Activated naive CD8-positive, alpha-beta T cell treated with anti-CD3 and anti-CD28 coated beads for 36 hours (primary cell): ENCODE results near the gene IL18. TPM values are rescaled to one million over a fixed set of nuclear protein-coding genes. Genes with fewer than 3 reads are reported as not detected.
A peak's percentile ranks its signal among the peaks of the same experiment; 100 is the strongest.
"Not testable (repeated sequence)": the region's sequence is repeated elsewhere in the genome, so short reads cannot be mapped to it uniquely, and the experiment has no call there.

Experiments
- DNase-seq: peaks from one replicate; pipeline ENCODE4 v3.0.0; 2021
- H3K27ac Mint-ChIP-seq: one replicate; pipeline ENCODE4 v1.8.0; 2022; ENCODE audit warnings: mild to moderate bottlenecking, moderate library complexity, mixed read lengths
- H3K27me3 Mint-ChIP-seq: one replicate; pipeline ENCODE4 v1.8.0; 2022; ENCODE audit warnings: mild to moderate bottlenecking, mixed read lengths
- H3K36me3 Mint-ChIP-seq: one replicate; pipeline ENCODE4 v1.8.0; 2021; ENCODE audit warnings: mild to moderate bottlenecking, mixed read lengths
- H3K4me1 Mint-ChIP-seq: one replicate; pipeline ENCODE4 v1.8.0; 2021; ENCODE audit warnings: mixed read lengths
- H3K4me3 Mint-ChIP-seq: one replicate; pipeline ENCODE4 v1.8.0; 2022; ENCODE audit warnings: mild to moderate bottlenecking, moderate library complexity, mixed read lengths
- H3K9me3 Mint-ChIP-seq: one replicate; pipeline ENCODE4 v1.8.0; 2022; ENCODE audit warnings: mixed read lengths
- total RNA-seq, 2 experiments: library from RNA; stranded (reverse); gene quantifications; one replicate each; pipeline ENCODE4 v1.2.3, GENCODE V29; 2021

IL18 gene
- total RNA-seq, result under 1 TPM in 1 of 2 experiments, not detected in 1; 0.14 TPM

GRCh38 chr11:112163875-112164685 is at the start of gene IL18:
TSS of gene IL18 (minus strand) at chr11:112164094. CDS start at chr11:112155053, 9,041 bp downstream.
- peak within 1 kb of the TSS; percentile 27 for H3K4me3 Mint-ChIP-seq
- peaks cover 2% of the 10 kb centered on the region for H3K36me3 Mint-ChIP-seq
- no peaks in the 10 kb centered on the region for H3K9me3 Mint-ChIP-seq
- H3K27me3 Mint-ChIP-seq, result peaks cover 47% of the 10 kb centered on the region
- peaks cover 7% of the 10 kb centered on the region for H3K4me1 Mint-ChIP-seq
- H3K27ac Mint-ChIP-seq, result no peak within 1 kb of the TSS
- no peak for DNase-seq

DNA sequence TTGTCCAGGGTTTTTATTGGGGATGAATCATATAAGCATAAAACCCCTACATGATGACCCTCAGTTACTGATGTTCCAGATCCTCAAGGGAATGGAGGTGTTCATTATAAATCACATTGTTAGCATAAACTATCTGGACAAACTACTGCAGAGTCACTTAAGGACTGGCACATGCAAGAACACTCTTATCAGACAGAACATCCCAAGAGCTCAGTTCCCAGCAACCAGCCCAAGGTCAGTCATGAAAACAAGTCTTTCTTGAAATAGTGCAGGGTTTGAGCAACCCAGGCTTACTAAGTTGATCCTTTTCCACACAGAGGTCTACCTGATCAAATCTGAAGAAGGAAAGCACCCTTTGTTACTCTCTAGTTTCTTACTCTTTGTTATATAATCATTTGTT is 48.8 kb upstream of the IL18 start:
- H3K9me3 Mint-ChIP-seq, result no peaks in the 10 kb centered on the region
- DNase-seq, result no peak
- no peak overlapping the region for H3K27ac Mint-ChIP-seq
- no peak overlapping the region for H3K4me3 Mint-ChIP-seq
- H3K36me3 Mint-ChIP-seq, result no peaks in the 10 kb centered on the region
- H3K4me1 Mint-ChIP-seq, result peaks cover 8% of the 10 kb centered on the region
- no peaks in the 10 kb centered on the region for H3K27me3 Mint-ChIP-seq

DNA sequence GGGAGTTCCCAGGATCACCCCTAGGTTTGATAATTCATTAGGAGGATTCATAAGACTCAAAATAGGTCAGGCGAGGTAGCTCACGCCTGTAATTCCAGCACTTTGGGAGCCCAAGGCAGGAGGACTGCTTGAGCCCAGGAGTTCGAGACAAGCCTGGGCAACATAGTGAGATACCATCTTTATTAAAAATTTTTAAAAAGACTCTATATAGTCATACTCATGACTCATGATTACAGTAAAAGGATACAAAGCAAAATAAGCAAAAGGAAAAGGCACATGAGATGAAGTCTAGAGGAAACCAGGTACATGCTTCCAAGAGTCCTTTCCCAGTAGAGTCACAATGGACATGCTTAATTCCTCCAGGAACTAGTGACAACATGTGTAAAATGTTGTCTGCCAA is 48.4 kb upstream of the IL18 start:
- peaks cover 8% of the 10 kb centered on the region for H3K4me1 Mint-ChIP-seq
- H3K27ac Mint-ChIP-seq, result no peak overlapping the region
- no peak for DNase-seq
- no peak overlapping the region for H3K4me3 Mint-ChIP-seq
- H3K36me3 Mint-ChIP-seq, result no peaks in the 10 kb centered on the region
- H3K9me3 Mint-ChIP-seq, result no peaks in the 10 kb centered on the region
- no peaks in the 10 kb centered on the region for H3K27me3 Mint-ChIP-seq

- no peak overlapping the region for H3K4me3 Mint-ChIP-seq
- H3K9me3 Mint-ChIP-seq, result no peaks in the 10 kb centered on the region
- no peaks in the 10 kb centered on the region for H3K27me3 Mint-ChIP-seq
Measured at GRCh38 chr11:112211536-112211935, 47.6 kb upstream of the IL18 start.

GRCh38 chr11:112210890-112211289 is 47.0 kb upstream of the IL18 start:
- no peak for DNase-seq
- H3K27me3 Mint-ChIP-seq, result no peaks in the 10 kb centered on the region
- H3K4me3 Mint-ChIP-seq, result no peak overlapping the region
- H3K27ac Mint-ChIP-seq, result no peak overlapping the region
- no peaks in the 10 kb centered on the region for H3K9me3 Mint-ChIP-seq
- no peaks in the 10 kb centered on the region for H3K36me3 Mint-ChIP-seq
- peaks cover 10% of the 10 kb centered on the region for H3K4me1 Mint-ChIP-seq

More at GRCh38 chr11:112211536-112211935, 47.6 kb upstream of the IL18 start:
- Mint-ChIP-seq H3K27ac (no peak overlapping the region), H3K36me3 (no peaks in the 10 kb centered on the region), H3K4me1 (peaks cover 10% of the 10 kb centered on the region)
- DNase-seq, result no peak

GRCh38 chr11:112206071-112206470 is 42.2 kb upstream of the IL18 start:
- Mint-ChIP-seq H3K9me3 (no peaks in the 10 kb centered on the region), H3K4me1 (peaks cover 4% of the 10 kb centered on the region), H3K27ac (no peak overlapping the region), H3K4me3 (no peak overlapping the region), H3K36me3 (no peaks in the 10 kb centered on the region), H3K27me3 (no peaks in the 10 kb centered on the region)
- DNase-seq, result no peak

GRCh38 chr11:112200252-112200651 is 36.4 kb upstream of the IL18 start:
- no peaks in the 10 kb centered on the region for H3K4me1 Mint-ChIP-seq
- H3K27ac Mint-ChIP-seq, result no peak overlapping the region
- no peak overlapping the region for H3K4me3 Mint-ChIP-seq

GRCh38 chr11:112199101-112199500 is 35.2 kb upstream of the IL18 start:
- not testable (repeated sequence) for H3K36me3 Mint-ChIP-seq, H3K27me3 Mint-ChIP-seq, H3K4me3 Mint-ChIP-seq, H3K27ac Mint-ChIP-seq, H3K9me3 Mint-ChIP-seq, H3K4me1 Mint-ChIP-seq, DNase-seq

More at GRCh38 chr11:112200252-112200651, 36.4 kb upstream of the IL18 start:
- no peak for DNase-seq
- no peaks in the 10 kb centered on the region for H3K36me3 Mint-ChIP-seq
- H3K9me3 Mint-ChIP-seq, result no peaks in the 10 kb centered on the region
- H3K27me3 Mint-ChIP-seq, result no peaks in the 10 kb centered on the region

DNA sequence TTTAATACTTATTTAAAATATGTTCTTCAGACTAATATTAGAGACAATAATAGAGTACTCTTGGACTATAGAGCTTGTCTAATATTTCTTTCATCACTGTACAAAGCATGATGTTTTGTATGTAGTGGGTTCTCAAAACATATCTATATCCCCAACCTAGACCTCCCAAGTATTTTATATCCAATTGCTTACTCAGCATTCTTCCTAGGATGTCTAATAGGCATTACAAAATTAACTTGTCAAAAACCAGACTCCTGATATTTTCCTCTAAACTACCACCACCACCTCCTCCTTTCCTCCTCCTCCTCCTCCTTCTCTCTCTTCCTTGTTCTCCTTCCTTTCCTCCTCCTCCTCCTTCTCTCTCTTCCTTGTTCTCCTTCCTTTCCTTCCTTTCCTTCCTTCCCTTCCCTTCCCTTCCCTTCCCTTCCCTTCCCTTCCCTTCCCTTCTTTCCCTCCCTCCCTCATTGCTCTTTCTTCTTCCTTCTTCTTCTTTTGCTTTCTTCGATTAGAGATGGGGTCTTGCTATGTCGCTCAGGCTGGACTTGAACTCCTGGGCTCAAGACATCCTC is 32.7 kb upstream of the IL18 start:
- Mint-ChIP-seq H3K4me3 (no peak overlapping the region), H3K36me3 (no peaks in the 10 kb centered on the region), H3K27me3 (no peaks in the 10 kb centered on the region), H3K4me1 (peaks cover 3% of the 10 kb centered on the region), H3K27ac (no peak overlapping the region), H3K9me3 (no peaks in the 10 kb centered on the region)
- DNase-seq, result no peak

DNA sequence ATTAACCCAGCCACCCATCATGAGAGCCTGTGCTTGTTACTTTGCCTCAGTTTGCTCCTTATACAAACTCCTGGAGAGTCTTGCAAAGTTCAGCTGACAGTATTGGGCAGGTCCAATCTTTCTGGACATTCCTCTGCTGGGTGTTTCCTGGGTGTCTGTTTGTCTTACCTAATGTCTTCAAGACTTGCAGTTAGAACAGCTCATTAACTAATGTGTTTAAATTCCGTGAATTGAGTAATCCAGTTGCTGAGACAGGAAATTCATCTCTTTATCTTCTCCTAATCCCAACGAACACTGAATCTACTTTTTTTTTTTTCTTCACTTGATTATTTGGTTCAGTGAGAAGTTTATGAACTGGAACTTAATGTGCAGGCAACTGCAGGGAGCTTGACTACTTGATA is 32.1 kb upstream of the IL18 start:
- no peak for DNase-seq
- Mint-ChIP-seq H3K4me3 (no peak overlapping the region), H3K36me3 (no peaks in the 10 kb centered on the region), H3K27me3 (no peaks in the 10 kb centered on the region), H3K9me3 (no peaks in the 10 kb centered on the region), H3K27ac (no peak overlapping the region), H3K4me1 (peaks cover 3% of the 10 kb centered on the region)

GRCh38 chr11:112195113-112195512 is 31.2 kb upstream of the IL18 start:
- not testable (repeated sequence) for H3K27ac Mint-ChIP-seq, H3K4me1 Mint-ChIP-seq, H3K4me3 Mint-ChIP-seq, H3K36me3 Mint-ChIP-seq, H3K27me3 Mint-ChIP-seq, DNase-seq, H3K9me3 Mint-ChIP-seq

- H3K27me3 Mint-ChIP-seq, result peaks cover 3% of the 10 kb centered on the region
Measured at GRCh38 chr11:112186304-112186703, 22.4 kb upstream of the IL18 start.

GRCh38 chr11:112185883-112186282 is 22.0 kb upstream of the IL18 start:
- Mint-ChIP-seq H3K27ac (no peak overlapping the region), H3K4me1 (no peaks in the 10 kb centered on the region), H3K4me3 (no peak overlapping the region), H3K27me3 (peaks cover 3% of the 10 kb centered on the region), H3K36me3 (peaks cover 2% of the 10 kb centered on the region), H3K9me3 (no peaks in the 10 kb centered on the region)
- DNase-seq, result no peak

More at GRCh38 chr11:112186304-112186703, 22.4 kb upstream of the IL18 start:
- Mint-ChIP-seq H3K36me3 (peaks cover 2% of the 10 kb centered on the region), H3K9me3 (no peaks in the 10 kb centered on the region), H3K4me1 (no peaks in the 10 kb centered on the region), H3K4me3 (no peak overlapping the region), H3K27ac (no peak overlapping the region)
- no peak for DNase-seq

DNA sequence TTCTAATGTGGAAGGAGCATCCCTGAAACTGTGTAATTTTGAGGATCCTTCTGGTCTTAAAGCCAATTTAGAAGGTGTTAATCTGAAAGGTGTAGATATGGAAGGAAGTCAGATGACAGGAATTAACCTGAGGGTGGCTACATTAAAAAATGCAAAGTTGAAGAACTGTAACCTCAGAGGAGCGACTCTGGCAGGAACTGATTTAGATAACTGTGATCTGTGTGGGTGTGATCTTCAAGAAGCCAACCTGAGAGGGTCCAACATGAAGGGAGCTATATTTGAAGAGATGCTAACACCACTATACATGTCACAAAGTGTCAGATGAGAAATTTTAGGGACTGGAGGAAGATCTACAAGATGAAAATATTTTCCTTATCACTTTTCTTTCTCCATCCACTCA is 19.0 kb upstream of the IL18 start:
- no peaks in the 10 kb centered on the region for H3K4me1 Mint-ChIP-seq
- H3K36me3 Mint-ChIP-seq, result peaks cover 2% of the 10 kb centered on the region
- H3K9me3 Mint-ChIP-seq, result no peaks in the 10 kb centered on the region
- no peak overlapping the region for H3K4me3 Mint-ChIP-seq
- DNase-seq, result no peak
- H3K27ac Mint-ChIP-seq, result no peak overlapping the region
- H3K27me3 Mint-ChIP-seq, result peaks cover 14% of the 10 kb centered on the region

DNA sequence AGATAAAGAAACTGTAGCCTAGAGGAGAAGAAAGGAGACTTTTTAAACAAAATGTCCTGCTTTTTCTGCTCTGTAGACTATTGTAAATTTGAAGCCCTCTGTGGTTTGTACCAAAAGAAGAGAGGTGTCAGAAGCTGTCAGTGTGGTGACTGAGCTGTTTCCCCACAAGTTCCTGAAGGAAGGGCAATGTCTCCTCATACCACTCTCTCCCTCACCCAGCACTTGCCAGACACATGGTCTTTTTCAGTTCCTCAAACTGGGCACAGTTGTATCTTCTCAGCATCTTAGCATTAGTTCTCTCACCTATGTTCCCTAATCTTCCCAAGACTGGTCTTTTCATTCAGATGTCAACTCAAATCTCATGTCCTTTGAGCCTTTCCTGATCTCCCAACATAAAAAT is 15.7 kb upstream of the IL18 start:
- Mint-ChIP-seq H3K4me1 (peaks cover 9% of the 10 kb centered on the region), H3K9me3 (no peaks in the 10 kb centered on the region), H3K4me3 (no peak overlapping the region), H3K36me3 (peaks cover 2% of the 10 kb centered on the region), H3K27me3 (peaks cover 38% of the 10 kb centered on the region), H3K27ac (no peak overlapping the region)
- DNase-seq, result no peak

- H3K27ac Mint-ChIP-seq, result no peak overlapping the region
- peaks cover 9% of the 10 kb centered on the region for H3K4me1 Mint-ChIP-seq
- H3K27me3 Mint-ChIP-seq, result peaks cover 42% of the 10 kb centered on the region
- H3K36me3 Mint-ChIP-seq, result peaks cover 2% of the 10 kb centered on the region
- H3K9me3 Mint-ChIP-seq, result no peaks in the 10 kb centered on the region
- no peak overlapping the region for H3K4me3 Mint-ChIP-seq
- DNase-seq, result no peak
Measured at GRCh38 chr11:112178936-112179335, 15.0 kb upstream of the IL18 start.
